Esophagus squamous epithelium (tissue), 5 donors: Measurements from ENCODE around the gene C6. TPM values are rescaled to one million over a fixed set of nuclear protein-coding genes. Genes with fewer than 3 reads are reported as not detected.
"Not testable (repeated sequence)": the region's sequence is repeated elsewhere in the genome, so short reads cannot be mapped to it uniquely, and the experiment has no call there.

Experiments used
- DNase-seq: peaks from one replicate; lab custom pipeline; 2025; lab: John Stamatoyannopoulos, UW
- H3K27ac ChIP-seq, 4 donors: fragments of 200-600 bp; sonication (generic); one replicate each; pipeline ENCODE4 v1.5.1; 2016 to 2019; ENCODE audit warnings: mild to moderate bottlenecking in 1 of 4
- H3K27me3 ChIP-seq, 4 donors: fragments of 200-600 bp; sonication (generic); 1 replicate in 3 of 4; 2 replicates in 1 of 4; pipeline versions ENCODE4 v1.5.1 to v1.6.0; 2017 to 2021; ENCODE audit warnings: antibody characterized with exemption in 1 of 4
- H3K36me3 ChIP-seq, 3 donors: fragments of 200-600 bp; sonication (generic); one replicate each; pipeline ENCODE4 v1.5.1; 2016 to 2019
- H3K4me1 ChIP-seq, 3 donors: fragments of 200-600 bp; sonication (generic); one replicate each; pipeline ENCODE4 v1.5.1; 2017 to 2019
- H3K4me3 ChIP-seq, 4 donors: fragments of 200-600 bp; sonication (generic); 1 replicate in 3 of 4; 2 replicates in 1 of 4; pipeline ENCODE4 v1.5.1; 2016 to 2019; ENCODE audit warnings: mild to moderate bottlenecking in 2 of 4, moderate library complexity in 1 of 4
- H3K9me3 ChIP-seq, 3 donors: fragments of 200-600 bp; sonication (generic); one replicate each; pipeline ENCODE4 v1.5.1; 2016 to 2019
- CTCF ChIP-seq, 6 experiments: fragments of 450-650 bp in 4 of 6; fragments of 200-600 bp in 2 of 6; sonication (generic) in 2 of 6; IDR thresholded peaks; one replicate each; pipeline ENCODE4 v1.5.1; 2016 to 2019; ENCODE audit warnings: antibody characterized with exemption in 6 of 6, mild to moderate bottlenecking in 4 of 6, moderate library complexity in 4 of 6
- POLR2A ChIP-seq, 4 donors: fragments of 450-650 bp; IDR thresholded peaks; one replicate each; pipeline ENCODE4 v1.6.1; 2017; ENCODE audit warnings: antibody characterized with exemption in 4 of 4, mild to moderate bottlenecking in 4 of 4, moderate library complexity in 3 of 4
- WGBS, 2 donors: methylation state at CpG; one replicate each; pipeline ENCODE4 v1.1.5; 2018; 5-methylcytosine and 5-hydroxymethylcytosine counted together
- intact Hi-C: fragments of 100-400 bp; cut with DNase I; formaldehyde crosslinking; loops from one replicate; pipeline ENCODE4 v1.15.0; 2022
- total RNA-seq, 4 donors: library from RNA; depleted of rRNA; stranded (reverse); fragments of >200 nt; gene quantifications; one replicate each; pipeline ENCODE4 v1.1.0, GENCODE V29; 2016
- donor health status: DM: yes; HTN: yes; CAD: no.

Gene C6
- total RNA-seq, 4 donors from 2014 or later, result 0.57 to 0.67 TPM; not detected in 2

- intact Hi-C loops, result no loop called here
Measured at GRCh38 chr5:41214182-41214581, 850 bp upstream of the C6 start.

GRCh38 chr5:41212935-41213334 is 397 bp downstream of the C6 start:
- H3K4me1 ChIP-seq, result no peaks in the 10 kb centered on the region
- H3K4me3 ChIP-seq, result no peak overlapping the region
- 27 to 76% methylated on average over 1 of the region's 1 CpG for WGBS, 2 donors
- intact Hi-C loops, result no loop called here
- no peaks in the 10 kb centered on the region for H3K36me3 ChIP-seq
- DNase-seq, result no peak
- H3K27ac ChIP-seq, result no peak overlapping the region
- H3K9me3 ChIP-seq, result no peaks in the 10 kb centered on the region
- no peak for TF ChIP-seq CTCF (IDR thresholded peaks at IDR 0.05)
- TF ChIP-seq POLR2A (IDR thresholded peaks at IDR 0.05), result no peak
- H3K27me3 ChIP-seq, result no peaks in the 10 kb centered on the region

More at GRCh38 chr5:41214182-41214581, 850 bp upstream of the C6 start:
- H3K27me3 ChIP-seq, result no peaks in the 10 kb centered on the region
- TF ChIP-seq CTCF (IDR thresholded peaks at IDR 0.05) (no peak), POLR2A (IDR thresholded peaks at IDR 0.05) (no peak)
- H3K9me3 ChIP-seq, result no peaks in the 10 kb centered on the region
- H3K27ac ChIP-seq, result no peak overlapping the region
- DNase-seq, result no peak
- no peaks in the 10 kb centered on the region for H3K36me3 ChIP-seq
- no peak overlapping the region for H3K4me3 ChIP-seq
- H3K4me1 ChIP-seq, result peaks cover 0 to 4% (median 0%) of the 10 kb centered on the region in 3 donors

- H3K4me3 ChIP-seq, result no peak overlapping the region
- DNase-seq, result no peak
- no peaks in the 10 kb centered on the region for H3K9me3 ChIP-seq
- 74 to 86% methylated on average over 4 of the region's 4 CpGs for WGBS, 2 donors
- H3K27ac ChIP-seq, result no peak overlapping the region
- no peaks in the 10 kb centered on the region for H3K36me3 ChIP-seq
- intact Hi-C loops, result no loop called here
- no peaks in the 10 kb centered on the region for H3K27me3 ChIP-seq
- no peak for TF ChIP-seq POLR2A (IDR thresholded peaks at IDR 0.05)
- no peaks in the 10 kb centered on the region for H3K4me1 ChIP-seq
Measured at GRCh38 chr5:41211417-41211816, 1.9 kb downstream of the C6 start.

GRCh38 chr5:41205475-41205874 is 7.9 kb downstream of the C6 start:
- DNase-seq, H3K4me3 ChIP-seq, H3K4me1 ChIP-seq, H3K27ac ChIP-seq, H3K36me3 ChIP-seq, H3K27me3 ChIP-seq, intact Hi-C loops: not testable (repeated sequence)
- WGBS, 2 donors, result 77 to 80% methylated on average over 1 to 3 of the region's 8 CpGs
- peaks cover 0 to 10% (median 0%) of the 10 kb centered on the region in 3 donors for H3K9me3 ChIP-seq

- peaks cover 0 to 10% (median 0%) of the 10 kb centered on the region in 3 donors for H3K9me3 ChIP-seq
- H3K27me3 ChIP-seq, result no peaks in the 10 kb centered on the region
- H3K4me3 ChIP-seq, result no peak overlapping the region
- 59 to 73% methylated on average over 2 of the region's 2 CpGs for WGBS, 2 donors
- intact Hi-C loops, result no loop called here
- no peak overlapping the region for H3K27ac ChIP-seq
- H3K36me3 ChIP-seq, result no peaks in the 10 kb centered on the region
- H3K4me1 ChIP-seq, result no peaks in the 10 kb centered on the region
- TF ChIP-seq POLR2A (IDR thresholded peaks at IDR 0.05) (no peak), CTCF (IDR thresholded peaks at IDR 0.05) (no peak)
- DNase-seq, result no peak
Measured at GRCh38 chr5:41203033-41203432, 10.3 kb downstream of the C6 start.

- TF ChIP-seq POLR2A (IDR thresholded peaks at IDR 0.05) (no peak), CTCF (IDR thresholded peaks at IDR 0.05) (no peak)
- no peak overlapping the region for H3K4me3 ChIP-seq
- H3K9me3 ChIP-seq, result peaks cover 0 to 10% (median 0%) of the 10 kb centered on the region in 3 donors
- no peaks in the 10 kb centered on the region for H3K4me1 ChIP-seq
- WGBS, 2 donors, result 25 to 36% methylated on average over 1 of the region's 1 CpG
- intact Hi-C loops, result no loop called here
- no peak overlapping the region for H3K27ac ChIP-seq
- no peaks in the 10 kb centered on the region for H3K27me3 ChIP-seq
- no peaks in the 10 kb centered on the region for H3K36me3 ChIP-seq
- DNase-seq, result no peak
Measured at GRCh38 chr5:41201082-41201772, 12.1 kb downstream of the C6 start.
